Adrenal gland (tissue), 12 donors: ENCODE results near the gene DET1. TPM values are rescaled to one million over a fixed set of nuclear protein-coding genes. Genes with fewer than 3 reads are reported as not detected.
"Not testable (repeated sequence)": the region's sequence is repeated elsewhere in the genome, so short reads cannot be mapped to it uniquely, and the experiment has no call there.

Experiments
- DNase-seq, 7 donors: peaks; one replicate each; pipeline ENCODE4 v3.0.0-alpha.2; 2019 to 2020
- H3K27ac ChIP-seq, 5 donors: fragments of 200-600 bp; sonication (generic) in 4 of 5; 1 replicate in 3 of 5; 2 replicates in 2 of 5; pipeline versions ENCODE4 v1.5.1 to v1.8.0; 2016 to 2020; ENCODE audit warnings: mild to moderate bottlenecking in 1 of 5
- H3K27me3 ChIP-seq: fragments of 200-600 bp; 2 replicates; pipeline ENCODE4 v1.8.0; 2021
- H3K36me3 ChIP-seq, 2 donors: fragments of 200-600 bp; replicated peaks in 1 of 2; 1 replicate in 1 of 2; 2 replicates in 1 of 2; pipeline versions ENCODE4 v1.5.1 to v1.8.0; 2018 to 2022
- H3K4me1 ChIP-seq, 2 donors: fragments of 200-600 bp; replicated peaks in 1 of 2; 1 replicate in 1 of 2; 2 replicates in 1 of 2; pipeline versions ENCODE4 v1.5.1 to v1.8.0; 2018 to 2021
- H3K4me3 ChIP-seq, 4 donors: fragments of 200-600 bp; sonication (generic) in 3 of 4; one replicate each; pipeline ENCODE4 v1.5.1; 2016 to 2018
- H3K9me3 ChIP-seq, 3 donors: fragments of 200-600 bp; sonication (generic) in 1 of 3; replicated peaks in 1 of 3; 1 replicate in 2 of 3; 2 replicates in 1 of 3; pipeline versions ENCODE4 v1.5.1 to v1.8.0; 2016 to 2021
- POLR2A ChIP-seq, 2 donors: fragments of 450-650 bp; IDR thresholded peaks; one replicate each; pipeline ENCODE4 v1.6.1; 2017; ENCODE audit warnings: antibody characterized with exemption in 2 of 2, mild to moderate bottlenecking in 2 of 2, moderate library complexity in 1 of 2
- WGBS, 4 donors: extraction: QIAGEN DNeasy Blood & Tissue Kit in 2 of 4; methylation state at CpG; one replicate each; pipeline versions ENCODE4 v1.1.5 to v1.1.7; 2013 to 2017; 5-methylcytosine and 5-hydroxymethylcytosine counted together
- intact Hi-C, 2 donors: fragments of 100-400 bp; cut with DNase I; formaldehyde crosslinking; loops; one replicate each; pipeline versions ENCODE4 v1.14.1 to v1.15.0; 2022 to 2023
- polyA plus RNA-seq, 3 donors: library from polyadenylated mRNA; stranded (reverse); fragments of 200-250 nt in 2 of 3; fragments of 350-450 nt in 1 of 3; fragmentation: Illumina TruSeq in 1 of 3; extraction: RNeasy Lipid Tissue Mini Kit (QIAGEN cat#74804) in 1 of 3; gene quantifications; one replicate each; pipeline ENCODE4 v1.2.3, GENCODE V29; 2013 to 2014
- total RNA-seq, 9 donors: library from RNA; depleted of rRNA in 4 of 9; stranded (reverse); fragments of >200 nt in 4 of 9; fragments of 120-200 nt in 1 of 9; fragmentation: NEBNext Ultra II Directional in 1 of 9; extraction: Animal tissue kit (Norgen Biotek cat#: 25700) in 1 of 9; gene quantifications; one replicate each; pipeline versions ENCODE4 v1.1.0 to v1.2.4, GENCODE V29; 2013 to 2023
- TF ChIP-seq, protein P1 (sequence below), 6 experiments: fragments of 450-650 bp in 4 of 6; fragments of 200-600 bp in 2 of 6; sonication (generic) in 1 of 6; IDR thresholded peaks; 1 replicate in 5 of 6; 2 replicates in 1 of 6; pipeline versions ENCODE4 v1.5.1 to v1.8.0; 2016 to 2021; ENCODE audit warnings: antibody characterized with exemption in 6 of 6, mild to moderate bottlenecking in 2 of 6, moderate library complexity in 1 of 6
- donor health status: healthy with polysubstance abuse.
- donor health status: Bipolar disorder and iron deficiency.
- donor health status: DM: yes; HTN: yes; CAD: no.
- donor health status: DM: no; HTN: no; CAD: no.
- donor health status: DM: no; HTN: no; CAD: no.
- donor health status: DM: yes; HTN: yes; CAD: no.

The DET1 gene
- total and polyA plus RNA-seq, 12 donors, result 2.5 to 16.6 (median 9.7) TPM

DNA sequence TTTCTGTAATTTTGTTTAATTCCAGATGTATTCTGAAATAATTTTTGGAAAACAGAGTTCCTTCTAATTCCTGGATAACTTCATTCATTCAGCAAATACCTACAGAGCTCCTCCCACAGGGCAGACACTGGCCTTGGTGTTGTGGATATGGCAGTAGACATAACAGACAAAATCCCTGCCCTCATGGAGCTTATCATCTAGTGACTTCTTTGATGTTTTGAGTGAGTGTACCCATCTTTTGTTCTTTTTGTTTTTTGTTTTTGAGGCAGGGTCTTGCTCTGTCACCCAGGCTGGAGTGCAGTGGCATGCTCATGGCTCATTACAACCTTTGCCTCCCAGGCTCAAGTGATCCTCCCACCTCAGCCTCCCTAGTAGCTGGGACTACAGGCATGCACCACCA is 21.1 kb downstream of the DET1 start:
- Histone ChIP-seq H3K4me3 (no peak overlapping the region), H3K36me3 (peaks cover 0 to 8% of the 10 kb centered on the region in 2 donors), H3K27ac (no peak overlapping the region), H3K9me3 (no peaks in the 10 kb centered on the region), H3K4me1 (peaks cover 0 to 11% of the 10 kb centered on the region in 2 donors), H3K27me3 (no peaks in the 10 kb centered on the region)
- intact Hi-C loops, result no loop called here
- TF ChIP-seq, protein P1, sequence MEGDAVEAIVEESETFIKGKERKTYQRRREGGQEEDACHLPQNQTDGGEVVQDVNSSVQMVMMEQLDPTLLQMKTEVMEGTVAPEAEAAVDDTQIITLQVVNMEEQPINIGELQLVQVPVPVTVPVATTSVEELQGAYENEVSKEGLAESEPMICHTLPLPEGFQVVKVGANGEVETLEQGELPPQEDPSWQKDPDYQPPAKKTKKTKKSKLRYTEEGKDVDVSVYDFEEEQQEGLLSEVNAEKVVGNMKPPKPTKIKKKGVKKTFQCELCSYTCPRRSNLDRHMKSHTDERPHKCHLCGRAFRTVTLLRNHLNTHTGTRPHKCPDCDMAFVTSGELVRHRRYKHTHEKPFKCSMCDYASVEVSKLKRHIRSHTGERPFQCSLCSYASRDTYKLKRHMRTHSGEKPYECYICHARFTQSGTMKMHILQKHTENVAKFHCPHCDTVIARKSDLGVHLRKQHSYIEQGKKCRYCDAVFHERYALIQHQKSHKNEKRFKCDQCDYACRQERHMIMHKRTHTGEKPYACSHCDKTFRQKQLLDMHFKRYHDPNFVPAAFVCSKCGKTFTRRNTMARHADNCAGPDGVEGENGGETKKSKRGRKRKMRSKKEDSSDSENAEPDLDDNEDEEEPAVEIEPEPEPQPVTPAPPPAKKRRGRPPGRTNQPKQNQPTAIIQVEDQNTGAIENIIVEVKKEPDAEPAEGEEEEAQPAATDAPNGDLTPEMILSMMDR (IDR thresholded peaks at IDR 0.05), result no peak
- TF ChIP-seq POLR2A (IDR thresholded peaks at IDR 0.05), result no peak
- no peak for DNase-seq

DNA sequence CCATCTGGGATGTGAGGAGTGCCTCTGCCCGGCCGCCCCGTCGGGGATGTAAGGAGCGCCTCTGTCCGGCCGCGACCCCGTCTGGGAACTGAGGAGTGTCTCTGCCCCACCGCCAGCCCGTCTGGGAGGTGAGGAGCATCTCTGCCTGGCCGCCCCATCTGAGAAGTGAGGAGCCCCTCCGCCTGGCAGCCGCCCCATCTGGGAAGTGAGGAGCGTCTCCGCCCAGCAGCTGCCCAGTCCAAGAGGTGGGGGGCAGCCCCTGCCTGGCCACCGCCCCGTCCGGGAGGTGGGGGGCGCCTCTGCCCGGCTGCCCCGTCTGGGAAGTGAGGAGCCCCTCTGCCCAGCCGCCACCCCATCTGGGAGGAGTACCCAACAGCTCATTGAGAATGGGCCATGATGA is 22.4 kb downstream of the DET1 start:
- H3K27ac ChIP-seq, H3K4me1 ChIP-seq, DNase-seq, H3K4me3 ChIP-seq, H3K9me3 ChIP-seq, H3K27me3 ChIP-seq, intact Hi-C loops, H3K36me3 ChIP-seq: not testable (repeated sequence)
- whole genome bisulfite sequencing, 4 donors, result 90 to 100% (median 95%) methylated on average over 2 to 23 of the region's 23 CpGs

DNA sequence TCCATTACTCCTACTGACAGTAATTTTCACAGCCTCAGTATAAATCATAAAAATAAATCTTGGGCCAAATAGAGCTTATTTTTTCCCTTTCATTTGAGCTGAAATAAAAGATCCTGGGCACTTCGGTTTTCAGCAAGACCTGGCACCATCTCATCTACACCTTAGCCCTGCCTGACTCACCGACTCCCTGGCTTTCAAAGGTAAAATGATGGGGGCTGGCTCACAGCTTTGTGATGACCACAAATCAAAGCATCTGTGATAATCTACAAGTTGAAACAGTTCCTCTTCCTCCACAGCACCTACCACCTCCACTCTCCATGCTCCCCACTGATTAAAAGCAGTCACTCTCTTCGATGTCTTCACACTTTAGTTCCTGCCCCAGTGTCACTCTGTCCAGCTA is 27.6 kb downstream of the DET1 start:
- intact Hi-C loops, result no loop called here
- H3K36me3 ChIP-seq, result no peaks in the 10 kb centered on the region
- H3K27ac ChIP-seq, result no peak overlapping the region
- 78 to 85% (median 81%) methylated on average over 3 of the region's 3 CpGs for WGBS, 4 donors
- DNase-seq, result no peak
- no peak overlapping the region for H3K4me3 ChIP-seq
- H3K4me1 ChIP-seq, result no peaks in the 10 kb centered on the region
- H3K27me3 ChIP-seq, result no peaks in the 10 kb centered on the region
- TF ChIP-seq, protein P1 (IDR thresholded peaks at IDR 0.05), result no peak
- TF ChIP-seq POLR2A (IDR thresholded peaks at IDR 0.05), result no peak
- no peaks in the 10 kb centered on the region for H3K9me3 ChIP-seq

- intact Hi-C loops, result no loop called here
- peak in 6 of 7 donors; percentile 35 to 63 (median 55) for DNase-seq
- 46 to 58% (median 53%) methylated on average over 5 of the region's 5 CpGs for WGBS, 4 donors
- no peak for TF ChIP-seq POLR2A (IDR thresholded peaks at IDR 0.05)
- TF ChIP-seq, protein P1 (IDR thresholded peaks at IDR 0.05), result no peak
- H3K9me3 ChIP-seq, result no peaks in the 10 kb centered on the region
- H3K36me3 ChIP-seq, result peaks cover 0 to 23% of the 10 kb centered on the region in 2 donors
- peak overlapping the region in 2 of 5 donors; percentile 26 to 62 for H3K27ac ChIP-seq
- H3K27me3 ChIP-seq, result no peaks in the 10 kb centered on the region
- peaks cover 0 to 7% of the 10 kb centered on the region in 2 donors for H3K4me1 ChIP-seq
- H3K4me3 ChIP-seq, result no peak overlapping the region
Observed at GRCh38 chr15:88513195-88513594, 33.3 kb downstream of the DET1 start.

GRCh38 chr15:88512601-88513000 is 33.9 kb downstream of the DET1 start:
- intact Hi-C loops, result no loop called here
- no peak for DNase-seq
- Histone ChIP-seq H3K4me3 (no peak overlapping the region), H3K4me1 (peaks cover 0 to 7% of the 10 kb centered on the region in 2 donors), H3K27ac (peak overlapping the region in 2 of 5 donors; percentile 26 to 62), H3K9me3 (no peaks in the 10 kb centered on the region), H3K27me3 (no peaks in the 10 kb centered on the region), H3K36me3 (peaks cover 0 to 25% of the 10 kb centered on the region in 2 donors)
- WGBS, 4 donors, result 74 to 91% (median 87%) methylated on average over 5 of the region's 5 CpGs
- TF ChIP-seq, protein P1 (IDR thresholded peaks at IDR 0.05), result no peak
- no peak for TF ChIP-seq POLR2A (IDR thresholded peaks at IDR 0.05)
